RWPE2 (cell line): ENCODE data around the gene NDUFA11.

ENCODE experiments used
- ATAC-seq: fragments of 200-7000 bp; cut with Tn5 transposase; 3 replicates; pipeline ENCODE4 v1.9.1; 2021; ENCODE audit warnings: low read depth
- DNase-seq: peaks from one replicate; pipeline ENCODE4 v3.0.0-alpha.2; 2020; ENCODE audit warnings: low spot score
- H3K27ac ChIP-seq: fragments of 450-650 bp; 2 replicates; pipeline ENCODE4 v1.5.1; 2017; ENCODE audit warnings: mild to moderate bottlenecking; ENCODE audit not compliant: poor library complexity, severe bottlenecking
- H3K27me3 ChIP-seq: fragments of 250-450 bp; sonication (Bioruptor Pico); 2 replicates; pipeline ENCODE4 v1.5.1; 2021; ENCODE audit warnings: mild to moderate bottlenecking, moderate library complexity; ENCODE audit not compliant: insufficient read depth, poor library complexity, severe bottlenecking
- H3K36me3 ChIP-seq: fragments of 250-450 bp; sonication (Bioruptor Pico); 2 replicates; pipeline ENCODE4 v1.5.1; 2020; ENCODE audit warnings: low read depth, mild to moderate bottlenecking, moderate library complexity
- H3K4me1 ChIP-seq: fragments of 250-450 bp; sonication (Bioruptor Pico); 2 replicates; pipeline ENCODE4 v1.5.1; 2021; ENCODE audit warnings: mild to moderate bottlenecking, moderate library complexity; ENCODE audit not compliant: insufficient read depth, poor library complexity, severe bottlenecking
- H3K4me3 ChIP-seq: fragments of 250-450 bp; sonication (Bioruptor Pico); 2 replicates; pipeline ENCODE4 v1.5.1; 2021; ENCODE audit warnings: mild to moderate bottlenecking, moderate library complexity; ENCODE audit not compliant: severe bottlenecking
- H3K9me3 ChIP-seq: fragments of 250-450 bp; sonication (Bioruptor Pico); 2 replicates; pipeline ENCODE4 v1.5.1; 2021; ENCODE audit warnings: mild to moderate bottlenecking, moderate library complexity; ENCODE audit not compliant: severe bottlenecking
- CTCF ChIP-seq: fragments of 450-650 bp; IDR thresholded peaks from one replicate; pipeline ENCODE4 v1.5.1; 2017; ENCODE audit warnings: mild to moderate bottlenecking, moderate library complexity; ENCODE audit not compliant: poor library complexity, severe bottlenecking

The NDUFA11 gene

GRCh38 chr19:5943045-5943444, 39.5 kb upstream of the NDUFA11 start:
- Histone ChIP-seq H3K27me3 (no peaks in the 10 kb centered on the region), H3K9me3 (no peaks in the 10 kb centered on the region), H3K4me1 (no peaks in the 10 kb centered on the region), H3K27ac (no peak overlapping the region), H3K36me3 (peaks cover 18% of the 10 kb centered on the region), H3K4me3 (no peak overlapping the region)
- no peak for TF ChIP-seq CTCF
- ATAC-seq (no peak), DNase-seq (no peak)

- Histone ChIP-seq H3K36me3 (peaks cover 18% of the 10 kb centered on the region), H3K4me1 (no peaks in the 10 kb centered on the region), H3K27ac (no peak overlapping the region), H3K9me3 (no peaks in the 10 kb centered on the region), H3K4me3 (no peak overlapping the region), H3K27me3 (no peaks in the 10 kb centered on the region)
- ATAC-seq (no peak), DNase-seq (no peak)
- no peak for TF ChIP-seq CTCF
Measured at GRCh38 chr19:5941673-5942072, 38.1 kb upstream of the NDUFA11 start.

- no peaks in the 10 kb centered on the region for H3K4me1 ChIP-seq
Measured at GRCh38 chr19:5940260-5941208, 36.9 kb upstream of the NDUFA11 start.

DNA sequence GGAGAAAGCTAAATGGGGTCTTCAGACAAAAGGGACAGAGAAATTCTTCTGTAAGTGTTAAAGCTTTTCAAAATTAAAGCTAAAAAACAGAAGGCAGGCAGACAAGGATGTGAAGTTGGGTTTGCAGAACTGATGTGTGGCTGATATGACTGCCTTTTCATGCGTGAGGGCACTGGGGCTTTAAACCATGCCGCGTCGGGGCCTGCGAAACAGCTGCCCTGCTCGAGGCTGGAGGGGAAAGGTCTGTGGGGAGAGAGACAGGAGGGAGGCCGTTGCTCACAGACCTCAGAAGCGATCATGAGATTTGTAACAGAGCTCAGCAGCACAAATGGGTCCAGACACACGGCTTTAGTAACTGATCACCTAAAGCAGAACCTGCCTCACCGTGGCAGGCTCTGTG, 34.0 kb upstream of the NDUFA11 start:
- Histone ChIP-seq H3K27ac (no peak overlapping the region), H3K4me3 (no peak overlapping the region), H3K9me3 (no peaks in the 10 kb centered on the region), H3K27me3 (no peaks in the 10 kb centered on the region), H3K4me1 (no peaks in the 10 kb centered on the region), H3K36me3 (peaks cover 26% of the 10 kb centered on the region; the same call in 1 of the 2 replicates)
- no peak for TF ChIP-seq CTCF
- ATAC-seq (no peak), DNase-seq (no peak)

More at GRCh38 chr19:5940260-5941208, 36.9 kb upstream of the NDUFA11 start:
- H3K27ac ChIP-seq = no peak overlapping the region
- no peak overlapping the region for H3K4me3 ChIP-seq
- H3K9me3 ChIP-seq = no peaks in the 10 kb centered on the region
- no peaks in the 10 kb centered on the region for H3K27me3 ChIP-seq
- peaks cover 18% of the 10 kb centered on the region; the same call in 1 of the 2 replicates for H3K36me3 ChIP-seq
- DNase-seq (no peak), ATAC-seq (no peak)
- no peak for TF ChIP-seq CTCF

DNA sequence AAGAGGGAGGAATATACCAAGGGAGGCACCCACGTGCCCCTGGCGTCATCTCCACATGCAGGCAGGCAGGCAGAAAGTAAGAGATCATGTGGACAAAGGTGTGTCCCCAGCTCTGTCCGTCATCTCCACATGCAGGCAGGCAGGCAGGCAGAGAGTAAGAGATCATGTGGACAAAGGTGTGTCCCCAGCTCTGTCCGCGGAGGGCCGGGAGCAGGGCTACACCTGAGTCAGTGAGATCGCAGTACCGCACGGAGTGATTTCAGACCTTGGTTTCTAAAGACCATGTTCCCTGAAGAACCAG, 32.7 kb upstream of the NDUFA11 start:
- DNase-seq (no peak), ATAC-seq (no peak)
- peaks cover 28% of the 10 kb centered on the region for H3K36me3 ChIP-seq
- TF ChIP-seq CTCF = no peak
- no peaks in the 10 kb centered on the region for H3K9me3 ChIP-seq
- H3K4me3 ChIP-seq = no peak overlapping the region
- H3K27me3 ChIP-seq = no peaks in the 10 kb centered on the region
- H3K27ac ChIP-seq = no peak overlapping the region
- no peaks in the 10 kb centered on the region for H3K4me1 ChIP-seq
